IMR-90 (cell line): ENCODE data around the gene CASP8. TPM values are rescaled to one million over a fixed set of nuclear protein-coding genes. Genes with fewer than 3 reads are reported as not detected.

Source experiments
- ATAC-seq: fragments of 200-7000 bp; cut with Tn5 transposase; 2 replicates; pipeline ENCODE4 v1.9.1; 2020; ENCODE audit warnings: low read depth, mild to moderate bottlenecking, moderate library complexity
- BruUV-seq: library from RNA; stranded (reverse); fragments of 400-500 nt; replicated peaks from 2 replicates; lab custom pipeline; 2021; lab: Mats Ljungman, UMichigan
- CTCF ChIA-PET: fragments of 300-600 bp; formaldehyde crosslinking; extraction: SDS; loops from one replicate; lab custom pipeline; 2021; ENCODE audit warnings: antibody characterized with exemption; lab: Yijun Ruan, JAX
- POLR2A ChIA-PET: fragments of 300-600 bp; sonication (Branson Sonifier 250); formaldehyde crosslinking; loops from one replicate; lab custom pipeline; 2022; ENCODE audit warnings: antibody characterized with exemption; ENCODE audit not compliant: unreplicated experiment; lab: Charles Lee
- DNase-seq: peaks from one replicate; pipeline ENCODE4 v3.0.0; 2013
- H2AFZ ChIP-seq: replicated peaks from 2 replicates; pipeline ENCODE3; 2013; ENCODE audit warnings: low read length, mild to moderate bottlenecking; ENCODE audit not compliant: poor library complexity
- H2AK5ac ChIP-seq: 2 replicates; pipeline ENCODE4 v1.6.1; 2013; ENCODE audit warnings: low read depth, low read length, inconsistent platforms
- H2AK9ac ChIP-seq: replicated peaks from 2 replicates; pipeline ENCODE3; 2013; ENCODE audit warnings: mild to moderate bottlenecking, low read depth, low read length, moderate library complexity; ENCODE audit not compliant: poor library complexity
- H2BK120ac ChIP-seq: 2 replicates; pipeline ENCODE4 v1.6.1; 2013; ENCODE audit warnings: low read depth, low read length, inconsistent platforms
- H2BK15ac ChIP-seq: 3 replicates; pipeline ENCODE4 v1.6.1; 2013; ENCODE audit warnings: low read depth, low read length, inconsistent platforms
- H2BK20ac ChIP-seq: 2 replicates; pipeline ENCODE4 v1.6.1; 2013; ENCODE audit warnings: low read depth, mild to moderate bottlenecking, inconsistent platforms, low read length, moderate library complexity
- H2BK5ac ChIP-seq: 2 replicates; pipeline ENCODE4 v1.6.1; 2013; ENCODE audit warnings: mild to moderate bottlenecking, low read depth, low read length, inconsistent platforms; ENCODE audit not compliant: poor library complexity, severe bottlenecking
- H3K14ac ChIP-seq: replicated peaks from 2 replicates; pipeline ENCODE4 v1.6.1; 2013; ENCODE audit warnings: low read depth, low read length, inconsistent platforms
- H3K18ac ChIP-seq: 2 replicates; pipeline ENCODE4 v1.6.1; 2013; ENCODE audit warnings: low read depth, low read length, control low read depth
- H3K23ac ChIP-seq: 2 replicates; pipeline ENCODE4 v1.6.1; 2013; ENCODE audit warnings: low read depth, low read length, inconsistent platforms
- H3K27ac ChIP-seq: 2 replicates; pipeline ENCODE4 v1.5.1; 2013; ENCODE audit warnings: mild to moderate bottlenecking, control low read depth, low read length; ENCODE audit not compliant: insufficient read depth
- H3K27me3 ChIP-seq: 2 replicates; pipeline ENCODE4 v1.6.1; 2013; ENCODE audit warnings: low read length; ENCODE audit not compliant: control insufficient read depth, insufficient read depth
- H3K36me3 ChIP-seq: 2 replicates; pipeline ENCODE4 v1.6.1; 2013; ENCODE audit warnings: low read length, mixed read lengths; ENCODE audit not compliant: control insufficient read depth, insufficient read depth
- H3K4ac ChIP-seq: 2 replicates; pipeline ENCODE4 v1.6.1; 2013; ENCODE audit warnings: low read depth, low read length, inconsistent platforms
- H3K4me1 ChIP-seq: 2 replicates; pipeline ENCODE4 v1.6.1; 2013; ENCODE audit warnings: low read length, mixed read lengths; ENCODE audit not compliant: control insufficient read depth, insufficient read depth
- H3K4me2 ChIP-seq: 2 replicates; pipeline ENCODE4 v1.6.1; 2013; ENCODE audit warnings: low read depth, mild to moderate bottlenecking, control low read depth, low read length, moderate library complexity
- H3K4me3 ChIP-seq: 2 replicates; pipeline ENCODE4 v1.5.1; 2013; ENCODE audit warnings: low read depth, mild to moderate bottlenecking, control low read depth, low read length, moderate library complexity; ENCODE audit not compliant: insufficient read depth
- H3K56ac ChIP-seq: 2 replicates; pipeline ENCODE4 v1.6.1; 2013; ENCODE audit warnings: low read length, inconsistent platforms; ENCODE audit not compliant: insufficient read depth; ENCODE audit errors: extremely low read depth
- H3K79me1 ChIP-seq, 2 experiments: 2 replicates each; pipeline ENCODE4 v1.6.1; 2013; ENCODE audit warnings: low read length in 2 of 2, inconsistent platforms in 1 of 2, low read depth in 1 of 2
- H3K9ac ChIP-seq: 2 replicates; pipeline ENCODE4 v1.6.1; 2013; ENCODE audit warnings: low read depth, low read length, control low read depth
- H3K9me1 ChIP-seq: 2 replicates; pipeline ENCODE4 v1.6.1; 2013; ENCODE audit warnings: low read length, inconsistent platforms; ENCODE audit not compliant: insufficient read depth
- H3K9me3 ChIP-seq: 2 replicates; pipeline ENCODE4 v1.6.1; 2013; ENCODE audit warnings: low read length; ENCODE audit not compliant: control insufficient read depth, insufficient read depth
- H4K20me1 ChIP-seq: 2 replicates; pipeline ENCODE4 v1.6.1; 2013; ENCODE audit warnings: low read length, inconsistent platforms; ENCODE audit not compliant: insufficient read depth
- H4K5ac ChIP-seq: 2 replicates; pipeline ENCODE4 v1.6.1; 2013; ENCODE audit warnings: mild to moderate bottlenecking, low read depth, low read length, control low read depth
- H4K8ac ChIP-seq, 2 experiments: 2 replicates each; pipeline ENCODE4 v1.6.1; 2013; ENCODE audit warnings: low read depth in 2 of 2, low read length in 2 of 2, control low read depth in 1 of 2, inconsistent platforms in 1 of 2
- H4K91ac ChIP-seq: 2 replicates; pipeline ENCODE4 v1.6.1; 2013; ENCODE audit warnings: low read depth, low read length, inconsistent platforms; ENCODE audit not compliant: insufficient read depth
- BHLHE40 ChIP-seq: fragments of 150-350 bp; IDR thresholded peaks from 2 replicates; pipeline ENCODE4 v1.6.1; 2016; ENCODE audit warnings: mild to moderate bottlenecking, low read depth, low read length
- FOS ChIP-seq: fragments of 150-350 bp; IDR thresholded peaks from 2 replicates; pipeline ENCODE4 v1.6.1; 2016; ENCODE audit warnings: low read depth, low read length
- MAFK ChIP-seq: IDR thresholded peaks from 2 replicates; pipeline ENCODE4 v1.6.1; 2012; ENCODE audit warnings: low read depth, low read length, improper control_type of control experiment
- MAZ ChIP-seq: IDR thresholded peaks from 2 replicates; pipeline ENCODE4 v1.6.1; 2012; ENCODE audit warnings: low read depth, mild to moderate bottlenecking, low read length, improper control_type of control experiment, moderate library complexity, borderline replicate concordance
- MXI1 ChIP-seq: IDR thresholded peaks from 2 replicates; pipeline ENCODE4 v1.6.1; 2012; ENCODE audit warnings: low read depth, mild to moderate bottlenecking, low read length, moderate library complexity, borderline replicate concordance
- NFE2L2 ChIP-seq: fragments of 150-350 bp; IDR thresholded peaks from 2 replicates; pipeline ENCODE4 v1.6.1; 2016; ENCODE audit warnings: low read depth, mild to moderate bottlenecking, low read length
- POLR2A ChIP-seq: IDR thresholded peaks from 2 replicates; pipeline ENCODE4 v1.6.1; 2012; ENCODE audit warnings: mild to moderate bottlenecking, low read depth, low read length
- RAD21 ChIP-seq: IDR thresholded peaks from 2 replicates; pipeline ENCODE4 v1.6.1; 2012; ENCODE audit warnings: low read length, improper control_type of control experiment
- RFX5 ChIP-seq: IDR thresholded peaks from 2 replicates; pipeline ENCODE4 v1.8.0; 2012; ENCODE audit warnings: low read depth, mild to moderate bottlenecking, low read length, moderate library complexity
- WGBS, 2 experiments: methylation state at CpG; one replicate each; pipeline versions ENCODE4 v1.1.5 to v1.1.7; 2013; ENCODE audit warnings: missing lambda C conversion rate in 2 of 2; ENCODE audit not compliant: insufficient read length in 1 of 2; ENCODE audit errors: extremely low coverage in 2 of 2; 5-methylcytosine and 5-hydroxymethylcytosine counted together
- dilution Hi-C: fragments of 300-500 bp; cut with HindIII; formaldehyde crosslinking; loops from one replicate; pipeline ENCODE4 v1.14.3; 2018; ENCODE audit warnings: low sequenced_read_pairs; ENCODE audit not compliant: unreplicated experiment
- in situ Hi-C: fragments of 300-500 bp; cut with MboI; formaldehyde crosslinking; loops from 3 replicates; pipeline ENCODE4 v1.14.3; 2019; ENCODE audit warnings: low sequenced_read_pairs, inconsistent platforms, mixed read lengths
- intact Hi-C: fragments of 100-400 bp; cut with micrococcal nuclease; formaldehyde crosslinking; loops from 2 replicates; pipeline ENCODE4 v1.10.0; 2022
- polyA plus RNA-seq, 3 experiments: library from polyadenylated mRNA; depleted of rRNA; stranded (reverse); fragments of >200 nt; gene quantifications; 2 replicates each; pipeline ENCODE4 v1.2.3, GENCODE V29; 2012; ENCODE audit warnings: low replicate concordance in 1 of 3
- total RNA-seq: library from RNA; depleted of rRNA; stranded (reverse); fragments of >200 nt; gene quantifications from 2 replicates; pipeline ENCODE4 v1.2.3, GENCODE V29; 2012
- TF ChIP-seq, protein P1 (sequence below): fragments of 150-350 bp; IDR thresholded peaks from 2 replicates; pipeline ENCODE4 v1.6.1; 2016; ENCODE audit warnings: low read depth, mild to moderate bottlenecking, low read length, moderate library complexity, borderline replicate concordance
- TF ChIP-seq, protein P2 (sequence below): conservative IDR thresholded peaks from 2 replicates; pipeline ENCODE4 v1.5.1; 2012; ENCODE audit warnings: mild to moderate bottlenecking, low read depth, low read length, improper control_type of control experiment

CASP8 gene
- total and polyA plus RNA-seq, 2 of the 4 experiments (the other 2 are of a cell fraction): 13.1 to 17.0 TPM

DNA sequence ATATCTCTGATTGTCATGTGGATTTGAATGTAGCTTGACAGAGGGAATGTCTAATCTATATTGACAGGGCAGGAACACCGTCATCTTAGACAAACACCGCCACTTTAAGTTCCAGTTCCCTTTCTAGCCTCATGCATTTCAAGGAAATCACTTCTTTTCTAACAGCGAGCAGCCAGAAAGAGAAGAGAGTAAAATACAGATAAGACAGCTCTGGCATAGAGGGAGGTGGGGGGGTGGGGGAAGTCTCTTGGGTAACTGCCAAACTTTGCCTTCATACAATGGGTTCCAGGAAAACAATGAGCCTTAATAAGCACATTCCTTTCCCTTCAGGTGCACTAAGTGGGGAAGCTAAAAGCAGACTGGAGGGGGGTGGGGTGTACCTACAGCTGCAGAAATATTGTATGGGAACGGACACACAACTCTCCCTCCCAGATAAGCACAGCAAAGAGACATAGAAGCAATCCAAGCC is 40.2 kb upstream of the CASP8 start:
- no TSS peak for BruUV-seq
- H2BK15ac ChIP-seq: no peak overlapping the region
- ChIA-PET CTCF (interaction anchor here (0.6 kb wide), 1 partner anchor 12 kb away, joined by 4 read pairs; no protein-coding TSS in a partner anchor), POLR2A (no interaction called here)
- DNase-seq (no peak), ATAC-seq (no peak)
- no peak overlapping the region for H2BK20ac ChIP-seq
- WGBS, 2 experiments: no CpG with 5 or more reads among the region's 4 CpGs
- H3K36me3 ChIP-seq: no peaks in the 10 kb centered on the region
- no peak overlapping the region for H4K8ac ChIP-seq
- H3K9me3 ChIP-seq: no peaks in the 10 kb centered on the region
- H3K27me3 ChIP-seq: peaks cover 2% of the 10 kb centered on the region; the same call in 1 of the 2 replicates
- no peak overlapping the region for H3K27ac ChIP-seq
- dilution Hi-C loops (no loop called here), in situ Hi-C loops (no loop called here), intact Hi-C loops (no loop called here)
- H4K20me1 ChIP-seq: no peaks in the 10 kb centered on the region
- no peak overlapping the region for H2AK9ac ChIP-seq
- H2AFZ ChIP-seq: no peak overlapping the region
- no peak overlapping the region for H4K91ac ChIP-seq
- H3K4ac ChIP-seq: no peak overlapping the region
- no peak overlapping the region for H3K14ac ChIP-seq
- H2BK120ac ChIP-seq: no peak overlapping the region
- H3K9ac ChIP-seq: no peak overlapping the region
- H3K4me1 ChIP-seq: no peaks in the 10 kb centered on the region
- TF ChIP-seq POLR2A: no peak
- TF ChIP-seq, protein P1, sequence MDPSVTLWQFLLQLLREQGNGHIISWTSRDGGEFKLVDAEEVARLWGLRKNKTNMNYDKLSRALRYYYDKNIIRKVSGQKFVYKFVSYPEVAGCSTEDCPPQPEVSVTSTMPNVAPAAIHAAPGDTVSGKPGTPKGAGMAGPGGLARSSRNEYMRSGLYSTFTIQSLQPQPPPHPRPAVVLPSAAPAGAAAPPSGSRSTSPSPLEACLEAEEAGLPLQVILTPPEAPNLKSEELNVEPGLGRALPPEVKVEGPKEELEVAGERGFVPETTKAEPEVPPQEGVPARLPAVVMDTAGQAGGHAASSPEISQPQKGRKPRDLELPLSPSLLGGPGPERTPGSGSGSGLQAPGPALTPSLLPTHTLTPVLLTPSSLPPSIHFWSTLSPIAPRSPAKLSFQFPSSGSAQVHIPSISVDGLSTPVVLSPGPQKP: no peak
- no peak for TF ChIP-seq MAFK
- TF ChIP-seq, protein P2, sequence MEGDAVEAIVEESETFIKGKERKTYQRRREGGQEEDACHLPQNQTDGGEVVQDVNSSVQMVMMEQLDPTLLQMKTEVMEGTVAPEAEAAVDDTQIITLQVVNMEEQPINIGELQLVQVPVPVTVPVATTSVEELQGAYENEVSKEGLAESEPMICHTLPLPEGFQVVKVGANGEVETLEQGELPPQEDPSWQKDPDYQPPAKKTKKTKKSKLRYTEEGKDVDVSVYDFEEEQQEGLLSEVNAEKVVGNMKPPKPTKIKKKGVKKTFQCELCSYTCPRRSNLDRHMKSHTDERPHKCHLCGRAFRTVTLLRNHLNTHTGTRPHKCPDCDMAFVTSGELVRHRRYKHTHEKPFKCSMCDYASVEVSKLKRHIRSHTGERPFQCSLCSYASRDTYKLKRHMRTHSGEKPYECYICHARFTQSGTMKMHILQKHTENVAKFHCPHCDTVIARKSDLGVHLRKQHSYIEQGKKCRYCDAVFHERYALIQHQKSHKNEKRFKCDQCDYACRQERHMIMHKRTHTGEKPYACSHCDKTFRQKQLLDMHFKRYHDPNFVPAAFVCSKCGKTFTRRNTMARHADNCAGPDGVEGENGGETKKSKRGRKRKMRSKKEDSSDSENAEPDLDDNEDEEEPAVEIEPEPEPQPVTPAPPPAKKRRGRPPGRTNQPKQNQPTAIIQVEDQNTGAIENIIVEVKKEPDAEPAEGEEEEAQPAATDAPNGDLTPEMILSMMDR: no peak
- no peak for TF ChIP-seq BHLHE40
- TF ChIP-seq NFE2L2: no peak
- no peak for TF ChIP-seq RAD21
- no peak for TF ChIP-seq RFX5
- no peak for TF ChIP-seq MXI1
- no peak for TF ChIP-seq MAZ
- TF ChIP-seq FOS: no peak
- H4K5ac ChIP-seq: no peak overlapping the region
- H2BK5ac ChIP-seq: no peak overlapping the region
- H3K56ac ChIP-seq: no peak overlapping the region
- no peaks in the 10 kb centered on the region for H3K79me1 ChIP-seq
- H3K18ac ChIP-seq: no peak overlapping the region
- no peak overlapping the region for H2AK5ac ChIP-seq
- no peak overlapping the region for H3K4me3 ChIP-seq
- no peaks in the 10 kb centered on the region for H3K9me1 ChIP-seq
- no peak overlapping the region for H3K4me2 ChIP-seq
- H3K23ac ChIP-seq: no peak overlapping the region
